ENCODE data around the gene KAT2B.

GRCh38 chr3:20041197-20041780 lies 1.0 kb downstream of the KAT2B start:
- TF ChIP-seq EZH2 (IDR thresholded peaks at IDR 0.05; ENCODE audit: borderline replicate concordance, insufficient read depth, low read depth, low read length, poor library complexity, severe bottlenecking) = no peak
- TF ChIP-seq CTCF (IDR thresholded peaks at IDR 0.05) = no peak

Measured in B cell (primary cell).